ENCODE measurements around the gene ARHGEF28. TPM values are rescaled to one million over a fixed set of nuclear protein-coding genes. Genes with fewer than 3 reads are reported as not detected.

The ARHGEF28 gene
- total and polyA plus RNA-seq, 9 of the 15 experiments (the other 6 are each of a cell fraction or from before 2014, with no cell fraction given) = 0.27 TPM; not detected in 8

GRCh38 chr5:73789851-73790281, 163.9 kb downstream of the ARHGEF28 start:
- H3K4me2 ChIP-seq (ENCODE audit: insufficient read depth, low read length) = no peak overlapping the region
- H3K36me3 ChIP-seq (ENCODE audit: control insufficient read depth, insufficient read depth, low read length) = no peaks in the 10 kb centered on the region
- DNase-seq (ENCODE audit: extremely low read depth in 1 of 4, low spot score in 3 of 4) (no peak), FAIRE-seq (no peak), ATAC-seq (no peak)
- CTCF ChIA-PET (ENCODE audit: low intra/inter-chr PET ratio) = interaction anchor here (0.6 to 4.6 kb wide), 2 partner anchors 198 to 1160 kb away, joined by 3 to 50 read pairs; no protein-coding TSS in a partner anchor
- H3K79me2 ChIP-seq (ENCODE audit: control insufficient read depth, insufficient read depth, low read length) = no peaks in the 10 kb centered on the region
- intact Hi-C loops (cut with micrococcal nuclease) (no loop called here), in situ Hi-C loops (cut with MboI) (loop anchor here (5.0 kb wide), 1 partner anchor 203 kb away; no protein-coding TSS in a partner anchor)
- no peaks in the 10 kb centered on the region for H3K9me3 ChIP-seq (replicated peaks; ENCODE audit: control insufficient read depth, insufficient read depth, low read depth, low read length)
- H3K9me1 ChIP-seq (ENCODE audit: control insufficient read depth, insufficient read depth, low read length) = no peaks in the 10 kb centered on the region
- no peaks in the 10 kb centered on the region for H4K20me1 ChIP-seq (replicated peaks; ENCODE audit: control insufficient read depth, insufficient read depth, low read length)
- no peak overlapping the region for H2AFZ ChIP-seq (ENCODE audit: low read depth, low read length)
- no peak overlapping the region for H3K9ac ChIP-seq (ENCODE audit: insufficient read depth in 1 of 2, low read depth in 2 of 2, low read length in 2 of 2)
- TF ChIP-seq CREM (IDR thresholded peaks at IDR 0.05; ENCODE audit: low read depth) = no peak
- TF ChIP-seq ZNF609 (CRISPR knock-in tag; IDR thresholded peaks at IDR 0.05; ENCODE audit: borderline replicate concordance) = no peak
- 0 out of 2 replicates have a peak, but pooled peaks have one; percentile 10 for TF ChIP-seq NFIC (IDR thresholded peaks at IDR 0.05)
- TF ChIP-seq SIN3B (IDR thresholded peaks at IDR 0.05; ENCODE audit: low read depth) = no peak
- POLR2A ChIA-PET = no interaction called here
- H3K27me3 ChIP-seq (ENCODE audit: control insufficient read depth in 2 of 2, insufficient read depth in 2 of 2, low read length in 2 of 2) = peaks cover 4 to 9% of the 10 kb centered on the region in 2 experiments; a peak in 3 of 5 replicates
- BruUV-seq (replicated peaks) = no TSS peak
- no peaks in the 10 kb centered on the region for H3K4me1 ChIP-seq (replicated peaks in 1 of 2; ENCODE audit: control insufficient read depth in 2 of 2, insufficient read depth in 2 of 2, low read length in 2 of 2)
- no peak overlapping the region for H3K4me3 ChIP-seq
- H3K27ac ChIP-seq (ENCODE audit: extremely low read depth, low read depth, low read length) = no peak overlapping the region
- WGBS (ENCODE audit: insufficient coverage, low coverage, missing lambda C conversion rate) = 0% methylated on average over 2 of the region's 2 CpGs
